IPS DF 4.7 (cell line): ENCODE results near the gene HIVEP3.

ENCODE experiments used
- DNase-seq: peaks from one replicate; pipeline ENCODE4 v3.0.0-alpha.2; 2013; ENCODE audit warnings: low spot score; ENCODE audit errors: extremely low read depth

The HIVEP3 gene

GRCh38 chr1:41589395-41589794 lies 329.3 kb downstream of the HIVEP3 start:
- no peak for DNase-seq

GRCh38 chr1:41588334-41588875 lies 330.3 kb downstream of the HIVEP3 start:
- no peak for DNase-seq

- DNase-seq: no peak
Observed at GRCh38 chr1:41587791-41588190, 330.9 kb downstream of the HIVEP3 start.

- DNase-seq: no peak
Observed at GRCh38 chr1:41586230-41586629, 332.5 kb downstream of the HIVEP3 start.

- DNase-seq: no peak
Observed at GRCh38 chr1:41583658-41584547, 334.8 kb downstream of the HIVEP3 start.

- no peak for DNase-seq
Observed at GRCh38 chr1:41582851-41583657, 335.7 kb downstream of the HIVEP3 start.

- DNase-seq: no peak
Observed at GRCh38 chr1:41582351-41582750, 336.4 kb downstream of the HIVEP3 start.

GRCh38 chr1:41582004-41582325 lies 336.8 kb downstream of the HIVEP3 start:
- no peak for DNase-seq

- no peak for DNase-seq
Observed at GRCh38 chr1:41581216-41582003, 337.3 kb downstream of the HIVEP3 start.

- no peak for DNase-seq
Observed at GRCh38 chr1:41580520-41581172, 338.1 kb downstream of the HIVEP3 start.

- DNase-seq: no peak
Observed at GRCh38 chr1:41580021-41580420, 338.7 kb downstream of the HIVEP3 start.

GRCh38 chr1:41578712-41579335 lies 339.9 kb downstream of the HIVEP3 start:
- DNase-seq: no peak

GRCh38 chr1:41576620-41577019 lies 342.1 kb downstream of the HIVEP3 start:
- DNase-seq: no peak

GRCh38 chr1:41576206-41576605 lies 342.5 kb downstream of the HIVEP3 start:
- no peak for DNase-seq

GRCh38 chr1:41574842-41575241 lies 343.9 kb downstream of the HIVEP3 start:
- DNase-seq: no peak

GRCh38 chr1:41573785-41574713 lies 344.7 kb downstream of the HIVEP3 start:
- peak; percentile 53 for DNase-seq

- no peak for DNase-seq
Observed at GRCh38 chr1:41573194-41573593, 345.5 kb downstream of the HIVEP3 start.

GRCh38 chr1:41572224-41572623 lies 346.5 kb downstream of the HIVEP3 start:
- no peak for DNase-seq

GRCh38 chr1:41571041-41571440 lies 347.7 kb downstream of the HIVEP3 start:
- no peak for DNase-seq
